A549 treated with Mapracorat at 1 μM for 4 hours (cell line): ENCODE data around the gene SPPL3. TPM values are rescaled to one million over a fixed set of nuclear protein-coding genes. Genes with fewer than 3 reads are reported as not detected.

Experiments
- total RNA-seq: library from RNA; stranded (reverse); fragments of 200-300 nt; extraction: Qiagen RNA extraction; gene quantifications from 5 replicates; pipeline ENCODE4 v1.2.3, GENCODE V29; 2022

The SPPL3 gene, protein sequence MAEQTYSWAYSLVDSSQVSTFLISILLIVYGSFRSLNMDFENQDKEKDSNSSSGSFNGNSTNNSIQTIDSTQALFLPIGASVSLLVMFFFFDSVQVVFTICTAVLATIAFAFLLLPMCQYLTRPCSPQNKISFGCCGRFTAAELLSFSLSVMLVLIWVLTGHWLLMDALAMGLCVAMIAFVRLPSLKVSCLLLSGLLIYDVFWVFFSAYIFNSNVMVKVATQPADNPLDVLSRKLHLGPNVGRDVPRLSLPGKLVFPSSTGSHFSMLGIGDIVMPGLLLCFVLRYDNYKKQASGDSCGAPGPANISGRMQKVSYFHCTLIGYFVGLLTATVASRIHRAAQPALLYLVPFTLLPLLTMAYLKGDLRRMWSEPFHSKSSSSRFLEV
- 42.3 to 60.8 TPM (median 47.4 TPM) in 5 replicates for total RNA-seq

DNA sequence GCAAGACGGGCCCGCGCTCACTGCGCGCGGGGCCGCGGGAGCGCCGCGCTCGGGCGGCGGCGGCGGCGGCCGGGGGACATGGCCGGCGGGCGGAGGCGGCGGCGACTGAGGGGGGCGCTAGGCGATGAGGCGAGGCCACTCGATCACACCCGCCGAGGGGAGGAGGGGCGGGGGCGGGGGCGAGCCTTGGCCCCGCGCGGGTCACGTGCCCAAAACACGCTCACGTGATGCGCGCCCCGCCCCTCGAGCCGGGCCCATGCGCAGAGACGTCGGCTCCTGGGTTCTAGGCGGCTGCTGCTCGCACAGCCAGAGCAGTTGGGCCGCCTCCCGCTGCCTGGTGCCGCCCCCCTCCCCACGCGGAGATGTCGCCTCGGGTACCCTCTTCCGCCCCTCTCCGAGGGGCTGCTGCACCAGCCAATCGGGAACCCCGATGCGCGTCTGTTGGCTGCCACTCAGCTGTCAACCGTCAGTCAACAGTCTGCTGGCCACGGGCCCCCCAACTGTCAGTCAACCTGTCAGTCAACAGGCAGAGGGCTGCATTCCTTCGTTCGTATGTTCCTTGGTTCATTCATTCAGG, at the start of gene SPPL3:
Gene SPPL3 (minus strand): TSS at position 162 of the 577 bp plus-strand sequence. CDS start 491 bp downstream, outside the sequence.

GRCh38 chr12:120725659-120726509, 178.3 kb downstream of the SPPL3 start, which contains the start of gene ACADS:
ACADS (plus strand) TSS chr12:120725826; CDS start chr12:120725886, 60 bp downstream.

Other genes starting within 250 kb of the SPPL3 start
- gene MLEC, start 217.2 kb downstream of the SPPL3 start, total RNA-seq = 80.3 to 96.0 TPM (median 82.9 TPM) in 5 replicates
- gene UNC119B, start 193.9 kb downstream of the SPPL3 start, total RNA-seq = 23.4 to 28.2 TPM (median 26.7 TPM) in 5 replicates
- 8.5 to 13.0 TPM (median 11.0 TPM) in 5 replicates for gene ACADS, start 178.5 kb downstream of the SPPL3 start, total RNA-seq
- gene HNF1A, start 74.2 kb upstream of the SPPL3 start, total RNA-seq = 4.0 to 5.5 TPM (median 5.1 TPM) in 5 replicates
- 22.6 to 24.4 TPM (median 24.0 TPM) in 5 replicates for gene C12orf43, start 112.1 kb upstream of the SPPL3 start, total RNA-seq
- gene OASL, start 134.9 kb upstream of the SPPL3 start, total RNA-seq = 2.5 to 4.1 TPM (median 3.3 TPM) in 5 replicates
- gene P2RX7, start 228.5 kb upstream of the SPPL3 start, total RNA-seq = not detected in 5 replicates